ENCODE measurements around the gene GIPC1.
"Not testable (repeated sequence)": the region's sequence is repeated elsewhere in the genome, so short reads cannot be mapped to it uniquely, and the experiment has no call there.

The GIPC1 gene

GRCh38 chr19:14517446-14517839 lies 21.5 kb upstream of the GIPC1 start:
- DNase-seq: peak; percentile 51

- DNase-seq: peak; percentile 35
These were observed 21.0 kb upstream of the GIPC1 start for GRCh38 chr19:14516746-14517438.

- no peak for DNase-seq
These were observed 20.2 kb upstream of the GIPC1 start for GRCh38 chr19:14516048-14516534.

GRCh38 chr19:14515501-14516047 lies 19.6 kb upstream of the GIPC1 start:
- no peak for DNase-seq

DNA sequence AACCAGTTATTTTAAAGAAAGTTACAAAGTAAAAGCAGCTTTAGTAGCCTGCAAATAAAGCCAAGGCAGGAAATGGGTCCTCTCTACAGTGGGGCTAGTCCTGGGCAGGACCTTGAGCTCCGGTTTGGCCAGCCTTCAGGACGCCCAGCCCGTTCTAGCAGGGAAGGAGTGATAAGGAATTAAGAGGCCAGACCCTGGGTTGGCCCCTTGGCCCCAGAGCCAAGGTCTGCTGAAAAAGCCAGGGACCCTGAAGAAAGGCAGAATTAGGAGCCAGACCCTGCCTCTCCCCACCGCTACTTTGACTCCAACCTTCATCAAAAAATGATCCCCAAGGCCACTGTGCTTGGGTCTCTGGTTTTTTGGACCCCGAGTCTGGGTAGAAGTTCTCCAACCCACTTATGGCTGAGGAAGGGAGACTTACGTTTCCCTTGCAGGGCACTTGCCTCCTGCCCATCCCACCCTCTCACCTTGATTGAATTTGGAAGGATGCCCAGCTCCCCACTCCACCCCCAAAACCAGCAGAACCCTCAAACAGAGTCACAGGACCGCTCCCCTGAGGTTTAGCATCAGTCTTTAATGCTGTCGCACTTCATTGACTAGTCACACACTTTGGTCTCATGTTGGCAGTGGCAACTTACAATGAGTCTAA lies 18.4 kb upstream of the GIPC1 start:
- DNase-seq: no peak

DNA sequence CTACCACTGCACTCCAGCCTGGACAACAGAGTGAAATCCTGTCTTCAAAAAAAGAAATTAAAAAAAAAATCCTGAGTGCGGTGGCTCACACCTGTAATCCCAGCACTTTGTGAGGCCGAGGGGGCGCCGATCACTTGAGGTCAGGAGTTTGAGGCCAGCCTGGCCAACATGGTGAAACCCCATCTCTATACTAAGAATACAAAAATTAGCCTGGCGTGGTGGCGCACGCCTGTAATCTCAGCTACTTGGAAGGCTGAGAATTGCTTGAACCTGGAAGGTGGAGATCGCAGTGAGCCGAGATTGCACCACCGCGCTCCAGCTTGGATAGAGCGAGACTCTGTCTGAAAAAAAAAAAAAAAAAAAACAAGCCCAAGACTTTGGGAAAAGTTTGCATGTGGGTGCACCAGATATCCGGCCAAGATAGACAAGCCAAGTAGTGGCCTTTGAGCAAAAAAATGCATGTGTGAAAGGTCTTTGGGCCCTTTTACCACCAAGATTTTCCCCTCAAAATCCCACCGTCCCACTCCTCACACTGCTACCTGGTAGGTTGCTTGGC lies 16.6 kb upstream of the GIPC1 start:
- no peak for DNase-seq

DNA sequence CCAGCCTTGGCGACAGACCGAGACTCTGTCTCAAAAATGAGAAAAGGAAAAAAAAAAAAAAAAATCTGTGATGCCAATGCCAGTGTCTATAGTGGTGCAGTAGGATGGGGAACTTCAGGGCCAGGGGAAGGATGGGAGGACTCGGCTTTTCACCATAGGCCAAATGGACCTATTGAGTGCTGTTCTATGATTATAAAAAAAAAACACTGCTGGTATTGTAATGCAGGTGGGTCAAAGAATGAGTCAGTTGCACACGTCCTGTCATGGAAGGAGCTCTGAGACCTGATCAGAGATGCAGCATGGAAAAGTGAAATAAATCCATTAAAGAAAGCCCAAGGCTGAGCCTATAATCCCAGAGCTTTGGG lies 15.3 kb upstream of the GIPC1 start:
- no peak for DNase-seq

DNA sequence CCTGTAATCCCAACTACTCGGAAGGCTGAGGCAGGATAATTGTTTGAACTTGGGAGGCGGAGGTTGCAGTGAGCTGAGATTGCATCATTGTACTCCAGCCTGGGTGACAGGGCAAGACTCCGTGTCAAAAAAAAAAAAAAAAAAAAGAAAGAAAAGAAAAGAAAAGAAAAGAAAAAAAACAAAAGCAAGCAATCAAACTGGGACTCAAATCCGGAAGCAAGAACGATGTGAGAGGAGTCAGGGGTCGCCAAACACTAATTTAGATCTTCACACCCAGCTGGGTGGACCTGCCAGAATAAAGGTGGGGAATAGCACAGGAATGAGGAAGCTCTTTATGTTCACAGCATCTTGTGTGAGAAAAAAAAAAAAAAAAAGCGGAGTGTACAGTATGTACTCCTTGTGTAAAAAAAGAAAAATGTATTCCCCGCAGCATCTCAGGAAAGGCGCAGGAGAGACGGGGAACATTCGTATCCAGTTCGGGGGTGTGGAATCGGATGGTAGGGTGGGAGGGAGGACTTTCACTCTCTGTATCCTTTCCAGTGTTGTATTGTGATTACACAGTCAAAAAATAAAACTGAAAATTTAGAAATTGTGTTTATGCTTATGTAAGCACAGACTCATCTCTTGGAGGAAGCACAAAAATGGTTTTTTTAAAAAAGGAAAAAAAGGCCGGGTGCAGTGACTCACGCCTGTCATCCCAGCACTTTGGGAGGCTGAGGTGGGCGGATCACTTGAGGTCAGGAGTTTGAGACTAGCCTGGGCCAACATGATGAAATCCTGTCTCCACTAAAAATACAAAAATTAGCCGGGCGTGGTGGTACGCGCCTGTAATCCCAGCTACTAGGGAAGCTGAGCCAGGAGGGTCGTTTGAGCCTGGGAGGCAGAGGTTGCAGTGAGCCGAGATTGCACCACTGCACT lies 14.6 kb upstream of the GIPC1 start:
- no peak for DNase-seq

GRCh38 chr19:14507704-14508542 lies 12.0 kb upstream of the GIPC1 start:
- DNase-seq: peak; percentile 82

DNA sequence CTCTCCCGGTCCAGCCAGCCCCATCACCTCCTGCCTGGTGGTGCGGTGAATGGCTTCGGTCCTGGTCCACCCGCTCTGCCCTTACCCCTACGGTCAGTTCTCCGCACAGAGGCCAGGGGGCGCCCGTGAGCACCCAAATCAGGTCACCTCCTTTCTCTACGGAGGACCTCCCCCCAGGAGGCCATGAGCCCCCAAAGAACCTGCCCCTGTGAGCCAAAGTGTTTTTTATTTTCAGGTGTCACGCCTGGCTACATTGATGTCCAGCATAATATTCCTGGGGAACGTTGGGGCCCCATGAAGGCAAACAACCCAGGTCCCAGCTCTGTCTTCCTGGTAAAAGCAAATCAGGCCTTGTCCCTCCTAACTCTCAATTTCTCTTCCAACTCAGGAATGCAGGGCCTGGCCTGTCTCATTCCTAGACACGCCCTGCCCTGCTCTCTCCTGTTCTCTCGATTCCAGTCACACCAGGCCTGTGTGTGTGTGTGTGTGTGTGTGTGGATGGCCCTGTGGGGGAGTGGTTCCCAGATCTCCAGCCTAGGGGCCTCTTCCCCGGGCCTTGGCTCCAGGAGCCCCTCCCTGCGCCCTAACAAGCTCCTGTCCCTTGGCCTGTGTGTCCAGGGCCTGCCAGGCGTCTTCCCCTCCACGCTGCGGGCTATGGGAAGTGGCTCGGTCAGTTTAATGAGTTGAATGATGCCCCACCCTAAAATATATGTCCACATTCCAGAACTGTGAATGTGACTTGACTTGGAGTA lies 9.7 kb upstream of the GIPC1 start:
- peak; percentile 73 for DNase-seq

- DNase-seq: not testable (repeated sequence)
These were observed 8.6 kb upstream of the GIPC1 start for GRCh38 chr19:14504575-14504974.

DNA sequence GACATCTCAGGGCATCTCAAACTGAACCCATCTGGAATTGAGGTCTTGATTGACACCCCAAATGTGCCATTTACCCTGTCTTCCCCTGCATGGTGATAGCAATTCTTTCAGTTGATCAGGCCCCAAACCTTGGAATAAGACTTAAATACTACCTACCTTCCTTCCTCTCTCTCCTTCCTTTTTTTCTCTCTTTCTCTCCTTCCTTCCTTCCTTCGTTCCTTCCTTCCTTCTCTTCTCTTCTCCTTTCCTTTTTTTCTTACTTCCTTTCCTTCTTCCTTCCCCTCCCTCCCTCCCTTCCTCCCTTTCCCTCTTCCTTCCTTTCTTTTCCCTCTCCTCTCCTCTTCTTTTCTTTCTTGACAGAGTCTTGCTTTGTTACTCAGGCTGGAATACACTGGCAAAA lies 7.4 kb upstream of the GIPC1 start:
- no peak for DNase-seq

DNA sequence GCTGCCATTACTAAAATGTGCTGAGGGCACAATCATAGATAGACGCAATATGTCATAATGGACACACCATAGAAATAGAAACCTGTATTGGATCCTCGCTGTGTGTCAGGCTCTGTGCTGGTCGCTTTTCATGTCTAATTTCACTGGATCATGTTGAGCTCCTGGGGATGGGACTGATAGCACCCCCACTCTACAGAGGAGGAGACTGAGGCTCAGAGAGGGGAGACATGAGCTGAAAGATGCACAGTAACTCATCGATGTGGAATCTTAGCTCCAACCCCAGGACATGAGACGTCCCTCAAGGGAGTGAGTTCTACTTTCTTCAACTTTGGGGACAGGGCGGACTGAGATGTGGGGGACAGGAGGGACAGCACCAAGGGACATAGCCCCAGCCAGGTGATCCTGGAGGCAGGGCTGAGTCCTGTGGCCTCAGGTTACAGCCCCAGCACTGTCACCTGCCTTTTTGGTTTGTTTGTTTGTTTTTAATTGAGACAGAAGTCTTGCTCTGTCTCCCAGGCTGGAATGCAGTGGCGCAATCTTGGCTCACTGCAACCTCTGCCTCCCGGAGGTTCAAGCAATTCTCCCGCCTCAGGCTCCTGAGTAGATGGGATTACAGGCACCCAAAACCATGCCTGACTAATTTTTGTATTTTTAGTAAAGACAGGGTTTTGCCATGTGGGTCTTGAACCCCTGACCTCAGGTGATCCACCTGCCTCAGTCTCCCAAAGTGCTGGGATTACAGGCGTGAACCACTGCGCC lies 6.6 kb upstream of the GIPC1 start:
- DNase-seq: peak; percentile 36

GRCh38 chr19:14497228-14497921 lies 1.4 kb upstream of the GIPC1 start:
- DNase-seq: peak; percentile 51

GRCh38 chr19:14496834-14497227 lies 904 bp upstream of the GIPC1 start:
- peak; percentile 61 for DNase-seq

DNA sequence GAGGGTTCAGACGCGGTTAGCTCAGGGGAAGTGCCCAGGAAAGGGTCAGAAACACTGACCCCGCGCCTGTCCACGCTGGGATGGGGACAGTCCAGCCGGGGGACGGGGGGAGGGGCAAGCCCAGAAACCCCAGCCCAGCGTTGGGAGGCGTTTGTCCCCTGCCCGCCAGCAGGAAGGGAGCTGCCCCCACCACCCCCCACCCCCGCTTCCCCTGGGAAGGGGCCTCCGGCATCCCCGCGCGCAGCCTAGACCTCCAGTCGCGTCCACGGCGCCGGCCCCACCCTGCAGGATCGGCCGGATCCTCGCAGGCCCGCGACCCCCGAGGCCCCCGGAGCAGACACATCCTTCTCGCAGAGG lies 277 bp downstream of the GIPC1 start:
- DNase-seq: no peak

GRCh38 chr19:14494910-14495671 lies 836 bp downstream of the GIPC1 start:
- peak; percentile 50 for DNase-seq

DNA sequence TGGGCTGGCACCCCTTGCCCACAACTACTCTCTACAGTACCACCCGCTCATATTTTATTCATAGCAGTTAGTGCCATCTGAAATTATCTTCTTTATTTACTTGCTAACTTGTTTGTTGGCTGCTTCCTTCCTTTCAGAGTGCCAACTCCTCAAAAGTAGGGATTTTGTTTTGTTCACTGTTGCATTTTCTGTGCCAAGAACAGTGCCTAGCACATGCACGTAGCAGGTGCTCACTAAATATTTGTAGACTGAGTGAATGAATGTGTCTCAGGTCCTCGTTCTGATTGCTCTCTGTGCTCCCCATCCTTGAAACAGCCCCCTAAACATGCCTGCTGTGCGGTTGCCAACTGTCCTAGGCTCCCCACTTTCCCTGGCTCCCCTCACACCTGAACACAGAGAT lies 1.5 kb downstream of the GIPC1 start:
- no peak for DNase-seq

DNA sequence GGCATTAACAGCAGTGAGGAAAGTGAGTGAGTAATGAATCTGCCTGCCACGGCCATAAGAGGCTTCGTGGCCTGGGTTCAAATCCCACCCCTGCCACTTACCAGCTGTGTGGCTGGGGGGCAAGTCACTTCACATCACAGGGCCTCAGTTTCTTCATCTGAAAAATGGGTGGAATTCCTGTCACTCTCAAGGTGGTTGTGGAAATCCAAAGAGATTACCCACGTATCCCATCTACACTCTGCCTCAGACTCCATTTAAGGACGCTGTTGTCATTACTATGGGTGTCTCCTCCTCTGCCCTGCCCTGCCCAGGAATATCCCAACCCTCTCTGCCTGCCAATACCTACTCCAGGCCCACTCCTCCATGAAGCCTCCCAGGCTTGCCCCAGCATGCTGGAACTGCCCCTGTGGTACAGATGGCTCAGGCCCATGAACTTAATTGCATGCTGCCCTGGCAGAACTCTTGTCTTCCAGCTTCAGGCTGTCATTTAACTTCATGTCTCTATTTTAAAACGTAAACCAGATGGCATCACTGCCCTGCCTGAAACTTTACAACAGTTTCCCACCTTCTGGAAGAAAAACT lies 3.1 kb downstream of the GIPC1 start:
- DNase-seq: no peak
